ENCODE results near the gene ZFX. TPM values are rescaled to one million over a fixed set of nuclear protein-coding genes. Genes with fewer than 3 reads are reported as not detected.
"Not testable (repeated sequence)": the region's sequence is repeated elsewhere in the genome, so short reads cannot be mapped to it uniquely, and the experiment has no call there.

ZFX gene
- total RNA-seq, 1 donor from 2014 or later: 72.8 TPM

GRCh38 chrX:24124244-24124799, 25.2 kb upstream of the ZFX start:
- Mint-ChIP-seq H3K9me3 (ENCODE audit: low read depth) (no peaks in the 10 kb centered on the region), H3K4me1 (ENCODE audit: low read depth) (peaks cover 20% of the 10 kb centered on the region), H3K4me3 (ENCODE audit: unreplicated experiment) (no peak overlapping the region), H3K36me3 (ENCODE audit: low read depth) (no peaks in the 10 kb centered on the region), H3K27me3 (ENCODE audit: low read depth) (no peaks in the 10 kb centered on the region), H3K27ac (ENCODE audit: unreplicated experiment) (no peak overlapping the region)
- TF ChIP-seq CTCF (IDR thresholded peaks at IDR 0.05): no peak
- DNase-seq (ENCODE audit: low spot score): no peak

GRCh38 chrX:24125028-24125612, 24.4 kb upstream of the ZFX start:
- H3K36me3 Mint-ChIP-seq (ENCODE audit: low read depth): no peaks in the 10 kb centered on the region
- TF ChIP-seq CTCF (IDR thresholded peaks at IDR 0.05): no peak
- DNase-seq (ENCODE audit: low spot score): no peak
- H3K9me3 Mint-ChIP-seq (ENCODE audit: low read depth): no peaks in the 10 kb centered on the region
- H3K4me1 Mint-ChIP-seq (ENCODE audit: low read depth): peaks cover 20% of the 10 kb centered on the region
- no peak overlapping the region for H3K27ac Mint-ChIP-seq (ENCODE audit: unreplicated experiment)
- H3K27me3 Mint-ChIP-seq (ENCODE audit: low read depth): no peaks in the 10 kb centered on the region
- no peak overlapping the region for H3K4me3 Mint-ChIP-seq (ENCODE audit: unreplicated experiment)

GRCh38 chrX:24131476-24131875, 18.1 kb upstream of the ZFX start:
- no peak for DNase-seq (ENCODE audit: low spot score)
- H3K4me1 Mint-ChIP-seq (ENCODE audit: low read depth): peaks cover 5% of the 10 kb centered on the region
- no peak overlapping the region for H3K4me3 Mint-ChIP-seq (ENCODE audit: unreplicated experiment)
- TF ChIP-seq CTCF (IDR thresholded peaks at IDR 0.05): no peak
- H3K9me3 Mint-ChIP-seq (ENCODE audit: low read depth): no peaks in the 10 kb centered on the region
- H3K27me3 Mint-ChIP-seq (ENCODE audit: low read depth): no peaks in the 10 kb centered on the region
- no peak overlapping the region for H3K27ac Mint-ChIP-seq (ENCODE audit: unreplicated experiment)
- H3K36me3 Mint-ChIP-seq (ENCODE audit: low read depth): no peaks in the 10 kb centered on the region

- Mint-ChIP-seq H3K4me3 (ENCODE audit: unreplicated experiment) (no peak overlapping the region), H3K4me1 (ENCODE audit: low read depth) (peaks cover 5% of the 10 kb centered on the region), H3K36me3 (ENCODE audit: low read depth) (no peaks in the 10 kb centered on the region), H3K9me3 (ENCODE audit: low read depth) (no peaks in the 10 kb centered on the region), H3K27ac (ENCODE audit: unreplicated experiment) (no peak overlapping the region), H3K27me3 (ENCODE audit: low read depth) (no peaks in the 10 kb centered on the region)
- DNase-seq (ENCODE audit: low spot score): no peak
- TF ChIP-seq CTCF (IDR thresholded peaks at IDR 0.05): no peak
These were observed 16.2 kb upstream of the ZFX start for GRCh38 chrX:24133312-24133711.

GRCh38 chrX:24135768-24136167, 13.8 kb upstream of the ZFX start:
- not testable (repeated sequence) for H3K4me1 Mint-ChIP-seq (ENCODE audit: low read depth); H3K27me3 Mint-ChIP-seq (ENCODE audit: low read depth); H3K36me3 Mint-ChIP-seq (ENCODE audit: low read depth); H3K27ac Mint-ChIP-seq (ENCODE audit: unreplicated experiment); H3K4me3 Mint-ChIP-seq (ENCODE audit: unreplicated experiment); H3K9me3 Mint-ChIP-seq (ENCODE audit: low read depth); DNase-seq (ENCODE audit: low spot score)

GRCh38 chrX:24137192-24137591, 12.3 kb upstream of the ZFX start:
- no peak for TF ChIP-seq CTCF (IDR thresholded peaks at IDR 0.05)
- DNase-seq (ENCODE audit: low spot score): no peak
- Mint-ChIP-seq H3K27me3 (ENCODE audit: low read depth) (no peaks in the 10 kb centered on the region), H3K9me3 (ENCODE audit: low read depth) (no peaks in the 10 kb centered on the region), H3K4me3 (ENCODE audit: unreplicated experiment) (no peak overlapping the region), H3K36me3 (ENCODE audit: low read depth) (no peaks in the 10 kb centered on the region), H3K4me1 (ENCODE audit: low read depth) (peaks cover 8% of the 10 kb centered on the region), H3K27ac (ENCODE audit: unreplicated experiment) (no peak overlapping the region)

- H3K4me3 Mint-ChIP-seq (ENCODE audit: unreplicated experiment); H3K27ac Mint-ChIP-seq (ENCODE audit: unreplicated experiment); H3K27me3 Mint-ChIP-seq (ENCODE audit: low read depth); DNase-seq (ENCODE audit: low spot score); H3K36me3 Mint-ChIP-seq (ENCODE audit: low read depth); H3K9me3 Mint-ChIP-seq (ENCODE audit: low read depth): not testable (repeated sequence)
- peaks cover 49% of the 10 kb centered on the region for H3K4me1 Mint-ChIP-seq (ENCODE audit: low read depth)
These were observed 5.5 kb upstream of the ZFX start for GRCh38 chrX:24143982-24144381.
